Testis (tissue), 2 donors: Measurements from ENCODE around the gene CABYR.

Experiments used
- POLR2A ChIP-seq: fragments of 450-650 bp; IDR thresholded peaks from one replicate; pipeline ENCODE4 v1.6.1; 2017; ENCODE audit warnings: antibody characterized with exemption, mild to moderate bottlenecking, moderate library complexity
- TF ChIP-seq, protein P1 (sequence below), 3 experiments: fragments of 450-650 bp in 2 of 3; fragments of 200-600 bp in 1 of 3; sonication (generic) in 1 of 3; IDR thresholded peaks; one replicate each; pipeline ENCODE4 v1.5.1; 2016 to 2019; ENCODE audit warnings: antibody characterized with exemption in 3 of 3, mild to moderate bottlenecking in 2 of 3, moderate library complexity in 1 of 3

DNA sequence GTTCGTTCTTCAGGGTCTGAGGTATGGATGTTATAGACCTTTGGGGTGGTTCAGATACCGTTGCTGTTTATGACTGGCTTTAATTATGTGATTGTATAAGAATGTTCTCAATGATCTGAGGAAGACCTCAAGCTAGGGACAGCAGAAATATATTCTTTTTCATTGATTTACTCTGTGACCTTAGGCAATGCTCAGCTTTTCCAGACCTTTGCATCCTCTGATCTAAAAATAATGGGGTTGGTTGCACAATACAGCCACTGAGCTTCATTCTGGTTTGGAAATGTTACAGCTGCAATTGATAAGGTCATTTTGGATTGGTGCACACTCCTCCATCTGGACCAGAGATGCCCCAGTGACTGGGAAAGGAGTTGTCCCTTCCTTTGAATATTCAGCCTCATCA, 17.2 kb upstream of the CABYR start:
- TF ChIP-seq, protein P1, sequence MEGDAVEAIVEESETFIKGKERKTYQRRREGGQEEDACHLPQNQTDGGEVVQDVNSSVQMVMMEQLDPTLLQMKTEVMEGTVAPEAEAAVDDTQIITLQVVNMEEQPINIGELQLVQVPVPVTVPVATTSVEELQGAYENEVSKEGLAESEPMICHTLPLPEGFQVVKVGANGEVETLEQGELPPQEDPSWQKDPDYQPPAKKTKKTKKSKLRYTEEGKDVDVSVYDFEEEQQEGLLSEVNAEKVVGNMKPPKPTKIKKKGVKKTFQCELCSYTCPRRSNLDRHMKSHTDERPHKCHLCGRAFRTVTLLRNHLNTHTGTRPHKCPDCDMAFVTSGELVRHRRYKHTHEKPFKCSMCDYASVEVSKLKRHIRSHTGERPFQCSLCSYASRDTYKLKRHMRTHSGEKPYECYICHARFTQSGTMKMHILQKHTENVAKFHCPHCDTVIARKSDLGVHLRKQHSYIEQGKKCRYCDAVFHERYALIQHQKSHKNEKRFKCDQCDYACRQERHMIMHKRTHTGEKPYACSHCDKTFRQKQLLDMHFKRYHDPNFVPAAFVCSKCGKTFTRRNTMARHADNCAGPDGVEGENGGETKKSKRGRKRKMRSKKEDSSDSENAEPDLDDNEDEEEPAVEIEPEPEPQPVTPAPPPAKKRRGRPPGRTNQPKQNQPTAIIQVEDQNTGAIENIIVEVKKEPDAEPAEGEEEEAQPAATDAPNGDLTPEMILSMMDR (IDR thresholded peaks at IDR 0.05) = no peak
- TF ChIP-seq POLR2A = no peak
